NB4 (cell line): ENCODE results near the gene C3orf22.

ENCODE experiments used
- POLR2A ChIP-seq: IDR thresholded peaks from 2 replicates; pipeline ENCODE4 v1.6.1; 2011; ENCODE audit warnings: mild to moderate bottlenecking; ENCODE audit not compliant: insufficient read length; ENCODE audit errors: extremely low read depth
- TF ChIP-seq, protein P1 (sequence below): IDR thresholded peaks from one replicate; pipeline ENCODE4 v1.5.1; 2012; ENCODE audit warnings: low read depth, low read length
- TF ChIP-seq, protein P2 (sequence below): IDR thresholded peaks from 2 replicates; pipeline ENCODE4 v1.6.1; 2011; ENCODE audit warnings: low read depth, low read length

DNA sequence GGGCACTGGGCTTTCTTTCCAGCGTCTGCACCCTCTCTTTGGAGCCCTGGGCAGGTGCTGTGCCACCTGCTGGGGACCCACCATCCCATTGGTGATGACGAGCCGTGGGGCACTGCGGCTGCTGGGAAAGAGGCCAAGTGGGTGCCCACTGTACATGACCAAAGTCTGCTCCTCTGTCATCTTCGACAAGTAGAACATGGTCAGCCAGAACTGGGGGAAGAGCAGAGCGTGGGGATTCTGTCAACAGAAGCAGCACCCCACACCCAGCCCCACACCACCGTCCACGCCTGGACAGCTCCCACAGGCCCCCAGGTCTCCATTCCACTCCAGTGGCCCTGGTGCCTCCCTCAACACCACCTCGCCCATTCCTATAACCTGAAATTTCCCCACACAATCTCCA lies 50.8 kb downstream of the C3orf22 start:
- TF ChIP-seq, protein P1, sequence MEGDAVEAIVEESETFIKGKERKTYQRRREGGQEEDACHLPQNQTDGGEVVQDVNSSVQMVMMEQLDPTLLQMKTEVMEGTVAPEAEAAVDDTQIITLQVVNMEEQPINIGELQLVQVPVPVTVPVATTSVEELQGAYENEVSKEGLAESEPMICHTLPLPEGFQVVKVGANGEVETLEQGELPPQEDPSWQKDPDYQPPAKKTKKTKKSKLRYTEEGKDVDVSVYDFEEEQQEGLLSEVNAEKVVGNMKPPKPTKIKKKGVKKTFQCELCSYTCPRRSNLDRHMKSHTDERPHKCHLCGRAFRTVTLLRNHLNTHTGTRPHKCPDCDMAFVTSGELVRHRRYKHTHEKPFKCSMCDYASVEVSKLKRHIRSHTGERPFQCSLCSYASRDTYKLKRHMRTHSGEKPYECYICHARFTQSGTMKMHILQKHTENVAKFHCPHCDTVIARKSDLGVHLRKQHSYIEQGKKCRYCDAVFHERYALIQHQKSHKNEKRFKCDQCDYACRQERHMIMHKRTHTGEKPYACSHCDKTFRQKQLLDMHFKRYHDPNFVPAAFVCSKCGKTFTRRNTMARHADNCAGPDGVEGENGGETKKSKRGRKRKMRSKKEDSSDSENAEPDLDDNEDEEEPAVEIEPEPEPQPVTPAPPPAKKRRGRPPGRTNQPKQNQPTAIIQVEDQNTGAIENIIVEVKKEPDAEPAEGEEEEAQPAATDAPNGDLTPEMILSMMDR, result no peak
- no peak for TF ChIP-seq POLR2A
- TF ChIP-seq, protein P2, sequence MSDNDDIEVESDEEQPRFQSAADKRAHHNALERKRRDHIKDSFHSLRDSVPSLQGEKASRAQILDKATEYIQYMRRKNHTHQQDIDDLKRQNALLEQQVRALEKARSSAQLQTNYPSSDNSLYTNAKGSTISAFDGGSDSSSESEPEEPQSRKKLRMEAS, result no peak
